Head of caudate nucleus (tissue), 42 donors: ENCODE measurements around the gene BCL2.

ENCODE experiments used
- DNase-seq, 42 donors: peaks; one replicate each; pipeline versions ENCODE4 v3.0.0 to v3.0.0-alpha.2; 2020 to 2021; ENCODE audit warnings: mixed read lengths in 7 of 42
- intact Hi-C: fragments of 100-400 bp; cut with DNase I; formaldehyde crosslinking; loops from one replicate; pipeline ENCODE4 v1.15.0; 2022

Gene BCL2

DNA sequence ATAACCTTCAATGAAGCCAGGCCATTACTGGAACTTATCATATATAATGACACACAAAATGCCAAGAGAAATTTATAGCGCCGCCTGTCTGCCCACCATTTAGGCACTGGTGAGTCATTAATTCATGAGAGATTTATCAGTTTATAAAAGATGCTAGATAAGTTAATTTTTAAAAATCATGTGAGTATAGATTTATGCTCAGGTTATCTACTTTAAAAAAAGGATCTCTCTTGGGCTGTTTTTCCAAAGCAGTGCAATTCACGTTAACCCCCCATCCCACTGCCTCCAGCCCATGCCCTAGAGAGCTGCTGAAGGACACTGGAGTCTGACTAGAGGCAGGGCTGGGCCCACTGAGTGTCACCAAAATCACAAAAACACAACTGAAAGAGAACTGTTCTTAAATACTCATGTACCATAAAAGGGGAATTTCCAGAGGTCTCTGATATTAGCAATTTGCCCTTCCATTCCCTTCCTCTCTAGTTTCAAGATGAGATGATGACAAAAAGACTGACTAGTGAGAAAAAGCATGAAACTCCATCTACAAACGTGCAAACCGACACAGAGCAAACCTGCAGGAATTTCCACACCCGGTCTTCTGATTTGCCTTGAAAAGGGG is 160.8 kb downstream of the BCL2 start:
- intact Hi-C loops: no loop called here
- DNase-seq: no peak

DNA sequence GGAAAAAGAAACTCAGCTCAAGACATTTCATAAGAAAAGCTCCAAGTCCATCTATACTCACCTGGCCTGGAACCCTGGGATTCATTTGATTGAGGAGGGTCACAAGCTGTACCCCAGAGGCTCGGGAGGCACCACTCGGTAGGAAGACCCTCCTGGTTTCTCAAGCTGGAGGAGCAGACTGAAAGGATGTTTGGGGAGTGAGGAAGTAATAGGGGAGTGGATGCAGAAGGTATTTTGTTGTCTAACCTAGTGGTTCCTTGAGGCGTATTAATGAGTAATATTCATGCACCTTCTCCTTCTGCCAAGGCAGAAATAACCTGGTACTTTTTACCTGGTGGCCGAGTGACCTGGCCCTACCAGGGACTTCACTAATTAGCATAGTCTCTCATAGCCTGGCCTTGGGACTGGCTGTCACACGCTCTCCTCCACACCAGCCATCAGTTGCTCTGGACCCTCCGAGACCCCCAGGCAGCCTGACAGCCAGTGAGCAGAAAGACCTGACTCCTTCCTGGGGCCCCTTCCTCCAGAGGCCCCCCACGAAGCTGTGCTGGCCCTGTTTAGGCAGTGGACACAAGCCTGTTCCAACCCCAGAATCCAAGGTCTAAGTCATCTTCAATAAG is 161.4 kb downstream of the BCL2 start:
- no peak for DNase-seq
- intact Hi-C loops: no loop called here

GRCh38 chr18:63157293-63158011 is 162.1 kb downstream of the BCL2 start:
- intact Hi-C loops: no loop called here
- no peak for DNase-seq

GRCh38 chr18:63155910-63156773 is 163.4 kb downstream of the BCL2 start:
- DNase-seq: no peak

DNA sequence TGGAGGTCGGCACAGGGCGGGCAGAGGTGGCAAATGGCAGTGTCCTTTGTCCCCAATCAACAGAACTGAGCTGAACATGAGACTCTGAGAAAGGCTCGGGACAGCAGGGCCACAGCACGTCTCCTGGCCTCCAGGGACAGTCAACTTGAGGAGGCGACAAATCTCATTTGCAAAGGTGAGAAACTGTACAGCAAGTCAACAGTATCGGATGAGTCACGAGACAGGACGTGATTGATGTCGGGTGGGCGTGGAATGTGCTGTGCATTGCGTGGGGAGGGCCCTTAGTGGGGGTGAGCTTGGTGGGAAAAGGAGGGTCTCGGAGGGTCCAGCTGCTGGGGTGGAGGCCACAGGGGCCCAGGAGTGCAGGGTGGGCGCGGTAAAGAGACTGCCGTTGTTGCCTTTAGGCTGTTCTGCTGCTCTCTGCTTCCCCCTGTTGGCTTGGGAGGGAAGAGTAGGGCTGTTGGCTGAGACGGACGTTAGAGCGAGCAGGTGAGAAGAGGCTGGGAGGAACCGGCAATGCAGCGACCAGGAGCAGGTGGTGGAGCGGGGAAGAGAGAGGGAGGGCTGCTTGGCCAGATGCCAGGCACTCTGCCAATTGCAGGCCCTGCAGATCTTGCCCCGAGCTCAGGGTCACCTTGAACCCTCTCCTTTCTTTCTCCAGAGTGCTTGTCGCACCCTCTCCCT is 164.3 kb downstream of the BCL2 start:
- intact Hi-C loops: no loop called here
- DNase-seq: peak in 39 of 42 donors; percentile 16 to 83 (median 63)

More at GRCh38 chr18:63155910-63156773, 163.4 kb downstream of the BCL2 start:
- intact Hi-C loops: no loop called here

DNA sequence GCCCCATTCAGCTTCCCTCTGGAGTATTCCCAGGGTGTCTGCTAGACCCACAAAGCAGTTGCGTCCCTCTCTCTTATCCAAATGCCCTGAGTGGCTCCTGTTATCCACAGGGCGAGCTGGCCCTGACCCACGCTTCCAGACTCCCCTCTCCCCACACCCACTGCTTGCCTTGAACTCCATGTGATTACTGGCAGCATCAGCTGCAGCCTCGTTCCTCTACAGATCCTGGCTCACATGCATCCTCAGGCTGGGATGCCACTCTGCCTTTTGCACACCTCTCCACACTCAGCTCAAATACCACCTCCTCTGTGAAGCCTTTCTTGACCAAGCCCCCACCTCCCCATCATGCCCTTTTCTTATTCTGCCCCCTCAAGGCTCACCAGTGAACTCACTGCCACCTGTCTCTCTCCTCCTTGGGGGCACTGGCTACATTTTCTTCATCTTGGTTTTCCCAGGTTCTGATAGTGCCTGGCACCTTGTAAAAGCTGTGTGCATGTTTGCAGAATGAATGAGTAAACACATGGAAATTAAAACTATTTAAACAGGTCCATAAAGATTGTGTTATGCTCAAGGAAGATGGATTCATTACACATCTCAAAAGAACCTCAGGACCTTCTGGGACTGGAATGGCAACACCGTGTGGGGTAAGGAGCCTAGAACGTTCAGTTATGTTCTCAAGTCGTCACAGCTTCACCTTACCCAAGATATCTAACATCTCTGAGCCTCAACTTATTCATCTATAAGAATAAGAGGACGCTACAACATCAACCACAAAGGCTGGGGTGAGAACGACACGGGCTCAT is 165.0 kb downstream of the BCL2 start:
- intact Hi-C loops: no loop called here
- no peak for DNase-seq

GRCh38 chr18:63152791-63153190 is 166.8 kb downstream of the BCL2 start:
- intact Hi-C loops: no loop called here

GRCh38 chr18:63152096-63152495 is 167.5 kb downstream of the BCL2 start:
- no peak for DNase-seq
- intact Hi-C loops: no loop called here

More at GRCh38 chr18:63152791-63153190, 166.8 kb downstream of the BCL2 start:
- no peak for DNase-seq

DNA sequence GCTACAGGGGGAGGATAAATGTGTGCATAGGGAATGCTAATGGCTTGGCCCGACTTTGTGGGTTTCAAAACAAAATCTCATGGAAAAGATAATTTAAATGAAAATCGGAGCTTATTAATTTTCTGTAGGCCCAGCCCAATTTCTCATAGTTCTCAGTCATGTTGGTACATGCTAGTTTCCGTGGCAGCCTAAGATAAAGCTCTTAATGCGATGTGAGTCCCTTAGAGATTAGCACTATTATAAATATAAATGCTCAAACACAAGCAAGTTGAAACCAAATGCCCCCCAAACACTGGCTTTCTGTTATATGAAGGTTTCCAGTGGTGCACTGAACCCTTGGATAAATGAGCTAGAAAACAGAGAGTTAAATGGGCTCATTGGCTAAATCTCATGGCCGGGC is 168.0 kb downstream of the BCL2 start:
- DNase-seq: no peak
- intact Hi-C loops: no loop called here

GRCh38 chr18:63150942-63151421 is 168.6 kb downstream of the BCL2 start:
- intact Hi-C loops: no loop called here
- DNase-seq: no peak

- intact Hi-C loops: no loop called here
These were observed 169.2 kb downstream of the BCL2 start for GRCh38 chr18:63150326-63150725.

DNA sequence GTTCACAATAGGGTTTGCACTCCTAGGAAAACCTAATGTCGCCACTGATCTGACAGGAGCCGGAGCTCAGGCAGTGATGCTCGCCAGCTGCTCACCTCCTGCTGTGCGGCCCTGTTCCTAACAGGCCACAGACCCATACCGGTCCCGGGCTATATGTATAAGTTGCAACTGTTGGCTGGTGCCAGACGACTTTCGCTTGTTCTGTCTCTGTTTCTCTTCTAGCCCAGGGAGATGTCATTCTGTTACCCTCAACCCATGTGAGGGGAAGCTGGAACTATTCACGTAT is 170.3 kb downstream of the BCL2 start:
- intact Hi-C loops: loop anchor here (10.0 kb wide), 1 partner anchor 86 kb away; no protein-coding TSS in a partner anchor
- no peak for DNase-seq

More at GRCh38 chr18:63150326-63150725, 169.2 kb downstream of the BCL2 start:
- DNase-seq: no peak

- intact Hi-C loops: loop anchor here (10.0 kb wide), 1 partner anchor 86 kb away; no protein-coding TSS in a partner anchor
- DNase-seq: no peak
These were observed 170.9 kb downstream of the BCL2 start for GRCh38 chr18:63148449-63149301.

GRCh38 chr18:63147973-63148372 is 171.6 kb downstream of the BCL2 start:
- intact Hi-C loops: loop anchor here (10.0 kb wide), 1 partner anchor 87 kb away; no protein-coding TSS in a partner anchor
- DNase-seq: no peak

- intact Hi-C loops: loop anchor here (10.0 kb wide), 1 partner anchor 88 kb away; no protein-coding TSS in a partner anchor
- no peak for DNase-seq
These were observed 172.7 kb downstream of the BCL2 start for GRCh38 chr18:63146828-63147409.

DNA sequence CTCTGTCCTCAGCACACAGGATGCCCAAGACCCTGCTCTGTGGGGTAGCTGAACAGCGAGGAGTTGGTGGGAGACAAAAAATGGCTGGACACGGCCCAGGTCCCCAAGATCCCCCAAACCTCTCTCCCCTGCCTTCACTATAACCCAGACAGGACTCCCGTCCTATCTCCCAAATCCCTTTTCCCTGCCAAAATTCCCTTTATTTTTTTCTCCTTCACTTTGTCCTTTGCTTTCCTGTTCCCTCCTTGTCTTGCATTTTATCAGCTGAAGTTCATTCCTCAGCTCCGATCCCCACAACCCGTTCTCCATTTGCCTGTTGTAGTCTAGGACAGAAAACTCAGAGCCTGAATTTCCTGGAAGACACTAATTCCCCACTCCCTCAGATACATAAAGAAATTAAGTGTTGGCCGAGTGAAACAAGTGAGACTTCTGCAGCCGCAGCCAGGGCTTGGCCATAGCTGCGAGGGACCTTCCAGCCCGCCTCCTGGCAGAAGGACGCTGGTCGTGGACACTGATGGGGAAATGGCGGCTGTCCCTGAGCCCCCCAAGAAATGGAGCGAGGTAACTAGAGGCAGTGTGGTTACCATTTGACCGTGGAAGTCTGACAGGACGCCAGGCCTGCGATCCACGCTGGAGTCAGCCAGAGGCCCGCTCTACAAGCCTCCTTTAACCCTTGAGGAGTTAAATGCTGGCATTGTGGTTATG is 173.6 kb downstream of the BCL2 start:
- intact Hi-C loops: loop anchor here (10.0 kb wide), 1 partner anchor 89 kb away; no protein-coding TSS in a partner anchor
- DNase-seq: no peak
